ELF-1 (cell line): ENCODE measurements around the gene CLNK.
"Not testable (repeated sequence)": the region's sequence is repeated elsewhere in the genome, so short reads cannot be mapped to it uniquely, and the experiment has no call there.

Experiments used
- DNase-seq: peaks from one replicate; pipeline ENCODE4 v3.0.0-alpha.2; 2016; ENCODE audit warnings: low read depth, low spot score

Gene CLNK

DNA sequence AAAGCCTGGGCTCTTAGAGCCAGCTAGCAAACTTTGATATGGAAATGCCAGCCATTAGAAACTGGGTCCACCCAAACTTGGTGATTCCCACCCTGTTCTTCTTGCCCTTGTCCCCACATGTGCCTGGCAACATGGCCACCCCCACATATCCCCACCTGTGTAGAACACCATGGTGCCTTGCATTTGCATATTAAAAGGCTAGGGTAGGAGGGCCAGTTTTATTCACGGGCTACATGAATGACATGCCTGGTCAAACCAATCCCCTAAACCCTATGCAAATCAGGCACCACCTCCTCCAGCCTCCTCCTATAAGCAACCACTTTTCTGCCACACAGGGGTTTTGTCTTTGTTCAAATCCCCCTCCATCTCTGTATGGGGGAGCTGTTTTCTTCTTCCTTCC, 104.9 kb downstream of the CLNK start:
- peak; percentile 14 for DNase-seq

DNA sequence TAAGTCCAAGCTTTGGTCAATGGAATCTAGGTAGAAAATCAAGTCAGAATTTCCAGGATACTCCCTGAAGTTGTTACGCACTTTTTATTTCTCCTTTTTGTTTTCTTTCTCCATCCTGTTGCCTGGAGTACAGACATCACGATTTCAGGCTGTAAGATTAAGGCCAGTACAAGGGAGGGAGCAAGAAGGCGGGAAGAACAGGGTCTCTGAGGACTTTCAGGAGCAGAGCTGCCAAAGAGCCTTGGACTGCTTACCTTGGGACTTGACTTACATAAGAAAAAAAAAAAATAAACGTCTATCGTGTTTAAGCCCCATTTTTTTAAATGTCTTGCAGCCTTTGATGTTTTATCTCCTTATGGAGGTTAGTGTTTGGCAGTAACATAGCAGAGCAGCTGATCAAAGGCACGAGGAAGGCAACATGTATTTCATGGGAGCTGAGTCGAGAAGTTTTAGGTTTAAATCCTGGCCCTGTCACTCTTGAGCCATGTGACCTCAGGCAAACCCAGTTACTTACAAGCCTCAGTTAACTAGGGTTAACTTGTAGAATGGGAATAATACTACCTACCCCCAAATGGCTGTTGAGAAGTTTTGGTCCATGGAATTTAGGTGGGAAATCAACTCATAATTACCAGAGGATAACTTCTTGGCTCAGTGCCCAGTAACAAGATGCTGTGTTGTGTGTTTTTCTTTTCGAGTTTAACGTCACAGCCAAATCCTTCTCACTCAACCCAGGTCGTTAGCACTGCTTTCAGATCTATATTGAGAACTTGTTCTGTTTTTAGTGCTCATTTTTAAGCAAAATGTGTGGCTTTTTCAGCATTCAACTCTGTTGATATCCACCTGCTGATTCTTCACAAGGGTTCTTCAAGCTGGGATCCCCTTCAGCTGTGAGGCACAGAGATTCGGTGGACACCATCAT, 106.8 kb downstream of the CLNK start:
- no peak for DNase-seq

DNA sequence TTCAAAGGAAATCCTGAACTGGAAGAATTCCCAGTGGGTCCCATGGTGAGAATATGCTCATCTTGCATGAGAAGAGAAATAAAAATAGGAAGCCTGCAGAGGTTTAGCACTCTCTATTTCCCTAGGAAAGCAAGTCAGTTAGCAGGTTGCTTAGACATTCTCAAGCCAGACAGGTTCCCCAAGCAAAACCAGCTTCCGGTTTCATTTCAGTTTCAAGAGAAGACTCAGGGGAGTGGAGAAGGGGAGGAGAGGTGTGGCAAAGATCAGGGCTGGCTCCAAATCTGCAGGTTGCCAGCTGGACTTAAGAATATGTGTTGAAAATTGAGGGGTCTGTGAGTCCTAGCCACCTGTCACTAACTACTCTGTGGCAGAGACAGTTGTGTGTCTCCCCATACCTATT, 107.5 kb downstream of the CLNK start:
- DNase-seq, result no peak

DNA sequence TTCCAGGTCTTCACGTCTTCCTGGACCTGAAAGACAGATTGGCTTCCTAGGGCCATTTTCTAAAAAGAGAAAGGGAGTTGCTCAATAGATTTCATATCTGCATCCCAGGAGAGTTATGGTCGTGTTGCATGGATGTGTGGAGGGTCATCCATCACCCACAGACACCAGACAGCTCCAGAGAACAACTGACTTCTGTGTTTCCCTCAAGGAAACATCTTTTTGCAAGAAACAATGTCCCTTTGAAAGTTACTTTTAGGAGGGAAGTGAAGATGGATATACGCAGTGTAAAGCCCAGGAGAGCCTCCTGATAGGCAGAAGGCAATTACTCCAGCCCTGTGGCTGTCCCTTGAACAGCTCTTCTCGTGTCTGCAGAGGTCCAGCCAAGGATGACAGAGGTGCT, 108.3 kb downstream of the CLNK start:
- no peak for DNase-seq

DNA sequence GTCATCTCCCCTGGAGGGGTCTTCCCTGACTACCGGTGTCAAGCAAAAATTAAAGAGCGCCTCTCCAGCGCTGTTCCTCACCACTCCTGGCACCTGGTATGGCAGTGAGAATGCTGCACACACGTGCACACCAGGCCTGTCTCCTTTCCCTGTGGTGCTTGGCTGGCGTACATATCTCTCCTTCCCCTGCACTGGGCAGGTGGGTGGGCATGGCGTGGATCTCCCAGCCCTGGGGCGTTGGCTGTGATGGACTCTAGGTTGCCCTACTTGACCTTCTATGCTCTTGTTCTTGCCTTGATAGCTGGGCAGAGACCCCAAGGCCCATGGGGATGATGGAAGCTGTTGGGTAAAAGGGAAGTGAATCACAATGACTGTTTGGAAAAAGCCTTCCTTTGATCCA, 109.2 kb downstream of the CLNK start:
- no peak for DNase-seq

DNA sequence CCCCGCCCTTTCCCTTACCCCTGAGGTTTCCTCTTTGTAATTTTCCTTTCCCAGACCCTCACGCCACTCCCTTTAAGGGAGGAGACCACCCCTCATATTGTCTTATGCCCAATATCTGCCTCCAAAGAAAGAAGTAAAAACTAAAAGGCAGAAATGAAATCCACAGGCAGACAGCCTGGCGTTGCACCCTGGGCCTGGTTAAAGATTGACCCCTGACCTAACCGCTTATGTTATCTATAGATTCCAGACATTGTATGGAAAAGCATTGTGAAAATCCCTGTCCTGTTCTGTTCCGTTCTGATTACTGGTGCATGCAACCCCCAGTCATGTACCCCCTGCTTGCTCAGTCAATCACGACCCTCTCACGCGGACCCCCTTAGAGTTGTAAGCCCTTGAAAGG, 110.0 kb downstream of the CLNK start:
- DNase-seq, result not testable (repeated sequence)

DNA sequence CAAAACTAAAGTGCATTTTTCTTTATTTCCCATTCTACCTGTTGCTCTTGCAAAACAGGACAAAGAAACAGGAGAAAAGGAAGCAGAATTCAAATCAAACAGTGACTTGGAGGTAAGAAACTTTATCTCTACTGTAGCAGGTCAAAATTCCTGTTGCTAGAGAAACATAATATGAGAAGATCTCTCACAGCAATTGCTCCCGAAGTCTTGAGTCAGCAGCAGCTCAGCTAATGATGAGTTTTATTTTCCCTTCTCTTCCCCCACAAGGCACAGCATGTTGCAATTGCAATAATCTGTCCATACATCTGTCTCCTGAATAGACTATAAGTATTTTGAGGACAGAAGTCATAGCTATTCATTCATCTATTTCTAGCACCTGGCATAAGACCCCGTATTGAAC, 112.7 kb downstream of the CLNK start:
- no peak for DNase-seq

DNA sequence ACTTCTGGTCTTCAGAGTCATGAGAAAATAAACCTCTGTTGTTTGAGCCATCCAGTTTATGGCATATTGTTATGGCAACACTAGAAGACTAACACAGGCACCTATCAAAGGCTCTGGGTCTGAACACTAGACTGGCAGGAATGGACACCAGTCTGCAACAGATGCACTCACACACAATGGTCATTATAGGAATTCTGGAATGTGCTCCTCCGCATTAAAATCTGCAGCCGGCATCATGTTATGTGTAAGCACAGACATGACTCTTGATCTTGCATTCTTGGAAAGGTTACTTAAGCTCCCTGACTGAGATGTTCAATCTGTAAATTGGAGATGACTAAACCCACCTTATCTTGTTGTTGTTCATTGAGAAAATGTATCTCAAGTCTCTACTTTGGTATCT, 115.1 kb downstream of the CLNK start:
- DNase-seq, result no peak

DNA sequence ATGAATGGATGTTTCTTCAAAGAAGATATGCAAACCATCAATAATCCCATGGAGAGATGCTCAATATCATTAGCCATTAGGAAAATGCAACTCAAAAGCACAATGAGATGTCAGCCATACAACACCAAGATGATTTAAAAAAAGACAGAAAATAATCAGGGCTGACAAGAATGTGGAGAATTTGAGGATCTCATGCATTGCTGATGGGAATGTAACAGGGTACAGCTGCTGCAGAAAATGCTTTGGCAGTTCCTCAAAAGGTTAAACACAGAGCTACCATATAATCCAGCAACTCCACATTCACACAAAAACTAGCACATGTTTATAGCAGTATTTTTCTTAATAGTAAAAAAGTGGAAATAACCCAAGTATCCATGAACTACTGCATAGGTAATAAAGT, 116.8 kb downstream of the CLNK start:
- no peak for DNase-seq

DNA sequence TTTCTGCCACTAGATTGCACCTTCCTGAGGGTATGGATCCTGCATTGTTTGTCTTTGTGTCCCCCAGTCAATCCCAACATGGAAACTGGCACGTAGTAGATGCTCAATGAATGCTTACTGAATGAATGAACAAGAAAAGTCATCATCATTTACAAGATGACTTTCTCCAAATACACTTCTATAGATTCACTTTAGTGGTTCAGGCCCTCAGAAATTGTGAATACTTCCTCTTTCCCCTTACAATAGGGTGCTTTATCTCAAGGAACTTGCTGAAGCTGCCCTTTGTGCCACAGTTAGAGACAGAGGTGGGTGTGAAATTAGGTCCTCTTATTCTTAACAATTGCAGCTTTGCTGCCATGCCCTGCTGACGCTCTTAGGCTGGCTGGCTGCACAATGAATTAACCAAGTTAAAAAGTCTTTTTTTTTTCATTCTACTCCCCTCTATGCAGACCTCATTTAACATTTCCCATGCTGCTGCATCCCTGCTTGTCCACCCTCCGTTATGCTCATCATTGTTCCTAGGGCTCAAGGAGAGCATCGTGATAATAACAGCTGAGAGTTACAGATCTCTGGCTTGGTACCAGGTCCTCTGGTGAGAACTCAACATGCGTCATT, 119.3 kb downstream of the CLNK start:
- no peak for DNase-seq

DNA sequence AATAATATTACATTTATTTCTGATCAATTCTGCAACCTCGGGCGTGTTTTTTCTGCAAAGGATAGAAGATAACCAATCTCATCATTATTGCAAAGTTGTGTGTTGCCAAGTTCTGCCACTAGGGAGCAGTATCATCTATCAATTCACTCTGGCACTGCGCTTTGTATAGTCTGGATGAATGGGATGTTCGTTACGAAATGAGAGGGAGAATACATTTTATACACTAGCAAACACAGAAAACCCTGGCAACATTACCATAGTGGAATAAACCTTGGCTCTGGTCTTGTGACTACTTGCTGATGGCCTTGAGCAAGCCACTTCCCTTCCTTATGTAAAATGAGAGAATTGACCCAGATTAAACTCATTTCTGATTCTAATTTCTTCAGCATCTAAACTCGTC, 129.9 kb downstream of the CLNK start:
- no peak for DNase-seq

DNA sequence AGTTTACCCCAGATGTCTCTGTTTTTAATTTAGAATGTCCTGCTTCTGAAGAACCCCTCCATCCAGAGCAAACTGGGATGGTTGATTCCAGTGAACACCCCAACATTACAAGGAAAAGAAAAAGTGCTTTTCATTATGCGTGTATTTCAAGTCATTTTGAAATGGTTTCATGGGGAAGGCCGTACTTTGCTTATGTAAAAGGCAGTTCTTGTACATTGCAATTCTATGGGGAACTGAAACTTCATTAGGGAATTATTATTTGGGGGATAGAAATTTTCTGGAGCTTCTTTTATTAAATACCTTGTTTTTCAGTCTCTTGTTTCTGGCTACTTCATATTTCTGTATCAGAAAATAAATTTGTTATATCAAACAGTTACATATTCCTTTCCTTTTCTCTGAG, 130.4 kb downstream of the CLNK start:
- DNase-seq, result no peak

DNA sequence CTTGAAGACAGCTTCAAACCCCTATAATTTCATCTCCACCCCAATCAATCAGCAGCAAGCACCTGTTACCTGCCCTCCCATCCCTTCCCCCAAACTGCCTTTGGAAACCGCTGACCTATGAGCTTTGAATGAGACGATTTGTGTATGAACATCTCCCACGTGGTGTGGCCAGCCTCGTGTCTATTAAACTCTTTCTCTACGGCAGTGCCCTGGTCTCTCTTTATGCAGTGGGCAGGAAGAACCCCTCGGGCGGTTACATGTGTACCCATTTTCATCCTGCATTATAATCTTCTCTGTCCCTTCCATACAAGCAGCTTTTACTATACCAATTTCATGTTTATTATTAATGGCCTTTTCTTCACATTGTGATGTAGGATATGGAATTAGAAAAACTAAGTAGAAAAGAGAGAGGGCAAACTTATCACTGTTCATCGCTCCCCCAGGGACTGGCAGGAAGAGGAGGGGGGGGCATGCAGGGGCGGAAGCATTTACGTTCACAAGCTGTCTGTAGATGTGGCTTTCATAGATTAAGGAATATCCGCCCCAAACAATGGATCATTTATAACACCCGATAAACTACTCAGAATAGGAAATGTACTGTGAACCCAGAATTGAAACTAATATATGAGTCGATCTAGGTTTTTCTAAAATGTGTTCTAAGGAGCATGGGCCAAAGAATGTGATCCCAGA, 131.8 kb downstream of the CLNK start:
- DNase-seq, result no peak

DNA sequence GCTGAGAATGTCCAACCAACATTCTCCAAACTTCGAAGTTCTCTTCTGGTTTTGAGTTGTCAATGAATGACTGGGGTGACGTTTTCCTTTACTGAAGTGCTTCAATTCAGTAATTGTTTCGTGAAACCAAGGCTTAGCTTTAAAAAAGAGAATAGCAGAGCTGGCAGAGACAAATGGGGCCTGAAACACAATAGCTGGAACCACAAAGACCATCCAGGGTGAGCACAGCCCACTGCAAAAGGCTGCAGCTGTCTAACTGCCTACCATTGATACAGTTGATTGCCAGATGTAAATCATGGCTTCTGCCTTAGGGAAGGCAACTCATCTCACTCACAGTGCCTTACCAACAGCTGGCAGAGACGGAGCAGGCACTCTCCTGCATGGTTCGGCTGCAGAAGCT, 148.7 kb downstream of the CLNK start:
- DNase-seq, result peak; percentile 23

DNA sequence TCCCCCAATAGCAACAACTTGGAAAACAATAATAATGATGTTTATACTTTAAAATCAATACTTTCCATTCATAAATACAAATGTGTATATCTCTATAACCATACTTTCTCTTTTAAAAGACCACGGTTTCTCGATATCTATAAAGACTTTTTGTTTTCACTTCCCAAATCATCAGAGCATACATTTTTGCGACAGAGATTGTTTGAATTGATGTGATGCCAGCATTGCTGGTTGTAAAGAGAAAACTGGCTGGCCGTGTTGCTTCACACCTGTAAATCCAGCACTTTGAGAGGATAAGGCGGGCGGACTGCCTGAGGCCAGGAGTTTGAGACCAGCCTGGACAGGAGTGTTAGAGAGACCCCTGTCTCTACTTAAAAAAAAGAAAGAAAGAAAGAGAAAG, 149.7 kb downstream of the CLNK start:
- DNase-seq, result no peak

DNA sequence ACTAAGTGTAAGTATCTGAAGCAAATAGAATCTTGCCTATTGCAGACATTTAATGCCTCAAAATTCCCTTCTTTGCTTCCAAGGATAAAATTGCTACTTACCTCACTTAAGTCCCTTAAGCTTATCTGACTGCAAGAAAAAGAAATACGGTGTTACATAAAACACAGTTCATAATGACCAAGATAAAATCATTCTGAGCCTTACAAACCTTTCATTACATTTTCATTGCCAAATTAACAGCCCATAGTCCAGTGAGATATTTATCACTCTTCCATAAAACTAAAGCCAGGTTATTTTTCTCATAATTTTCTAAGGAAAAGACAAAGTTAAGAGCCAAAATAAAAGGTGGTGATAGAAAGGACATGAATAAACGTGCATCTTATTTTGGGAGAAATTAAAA, 152.4 kb downstream of the CLNK start:
- DNase-seq, result no peak

DNA sequence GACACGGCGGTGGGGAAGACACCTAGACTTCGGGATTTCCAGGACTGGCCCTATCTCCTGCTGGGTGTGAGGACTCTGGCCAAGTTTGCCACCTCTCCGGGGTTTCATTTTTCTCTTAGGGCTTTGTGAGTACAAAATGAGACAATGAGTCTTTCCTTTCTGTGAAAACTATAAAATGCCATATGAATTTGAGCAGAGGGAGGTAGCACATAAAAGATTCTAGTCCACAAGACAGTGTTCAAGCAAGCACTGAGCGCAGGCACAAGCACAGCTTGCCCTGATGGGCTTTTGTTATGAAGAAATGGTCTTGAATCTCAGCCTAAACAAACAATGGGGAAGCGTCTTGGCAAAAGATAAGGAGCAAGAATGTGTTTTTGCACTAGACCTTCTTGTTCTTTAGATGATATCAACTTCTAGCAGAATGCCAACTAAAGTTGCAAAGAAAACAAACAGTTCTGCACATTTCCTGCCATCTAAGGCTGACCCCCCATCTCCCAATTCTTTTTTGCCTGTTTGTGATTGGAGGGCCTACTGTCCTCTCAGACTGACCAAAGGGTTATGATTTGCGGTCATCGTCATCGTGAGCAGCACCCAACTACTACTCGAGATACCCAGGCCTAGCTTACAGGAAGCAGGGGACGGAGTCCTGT, 154.3 kb downstream of the CLNK start:
- no peak for DNase-seq

DNA sequence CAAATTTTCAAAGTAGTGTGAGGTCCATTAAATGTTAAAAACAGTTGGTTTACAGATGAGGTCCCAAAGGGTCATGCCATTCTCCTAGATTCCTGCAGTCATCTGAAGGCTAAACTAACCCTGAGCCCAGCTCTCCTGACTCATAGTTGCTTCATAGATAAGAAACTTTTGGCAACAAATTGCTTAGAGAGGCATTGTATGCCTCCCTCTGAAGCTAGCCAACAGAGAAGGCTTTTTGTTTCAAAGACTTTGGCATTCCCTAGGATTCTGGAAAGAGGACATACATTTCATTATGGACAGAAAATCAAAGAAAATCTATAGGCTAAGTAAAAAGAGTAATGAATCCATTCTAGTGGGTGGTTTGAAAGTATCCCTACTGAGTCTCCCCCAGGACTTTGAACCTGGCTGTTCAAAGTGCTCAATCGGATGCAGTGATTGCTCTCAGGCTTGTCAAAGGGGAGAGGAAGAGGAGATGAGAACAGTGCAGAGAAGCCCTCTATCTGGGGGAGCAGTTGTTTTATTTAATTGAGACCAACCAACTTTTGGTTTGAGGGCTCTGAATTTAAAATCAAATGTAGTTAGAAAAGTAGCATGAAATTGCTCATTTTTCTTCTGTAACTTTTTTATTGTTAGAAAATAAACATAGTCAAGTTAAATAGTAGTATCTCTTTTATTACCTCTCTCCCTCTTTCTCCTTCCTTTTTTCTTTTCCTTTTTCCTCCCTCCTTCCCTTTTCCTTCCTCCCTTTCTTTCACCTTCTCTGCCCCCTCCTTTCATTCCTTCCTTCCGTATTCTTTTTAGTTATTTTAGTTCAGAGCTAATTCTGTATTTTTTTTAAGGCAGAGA, 155.1 kb downstream of the CLNK start:
- no peak for DNase-seq

DNA sequence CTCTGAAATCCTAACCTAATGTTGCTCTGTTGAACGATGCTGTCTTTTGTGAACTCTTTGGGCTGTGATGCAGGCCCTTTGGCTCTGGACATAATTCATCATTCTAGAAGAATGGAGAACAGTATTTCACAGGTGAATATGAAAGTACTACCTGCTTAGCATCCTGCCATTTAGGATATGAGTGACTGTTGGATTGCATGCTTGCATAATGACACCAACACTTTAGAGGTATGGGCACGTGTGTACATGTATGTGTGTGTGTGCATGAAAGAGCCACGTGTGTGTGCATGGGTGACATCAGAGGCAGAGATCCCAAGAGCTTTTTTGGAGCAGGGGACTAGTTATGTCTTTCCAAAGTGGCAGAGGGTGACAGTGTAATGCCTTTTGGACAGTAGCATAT, 157.1 kb downstream of the CLNK start:
- DNase-seq, result no peak

DNA sequence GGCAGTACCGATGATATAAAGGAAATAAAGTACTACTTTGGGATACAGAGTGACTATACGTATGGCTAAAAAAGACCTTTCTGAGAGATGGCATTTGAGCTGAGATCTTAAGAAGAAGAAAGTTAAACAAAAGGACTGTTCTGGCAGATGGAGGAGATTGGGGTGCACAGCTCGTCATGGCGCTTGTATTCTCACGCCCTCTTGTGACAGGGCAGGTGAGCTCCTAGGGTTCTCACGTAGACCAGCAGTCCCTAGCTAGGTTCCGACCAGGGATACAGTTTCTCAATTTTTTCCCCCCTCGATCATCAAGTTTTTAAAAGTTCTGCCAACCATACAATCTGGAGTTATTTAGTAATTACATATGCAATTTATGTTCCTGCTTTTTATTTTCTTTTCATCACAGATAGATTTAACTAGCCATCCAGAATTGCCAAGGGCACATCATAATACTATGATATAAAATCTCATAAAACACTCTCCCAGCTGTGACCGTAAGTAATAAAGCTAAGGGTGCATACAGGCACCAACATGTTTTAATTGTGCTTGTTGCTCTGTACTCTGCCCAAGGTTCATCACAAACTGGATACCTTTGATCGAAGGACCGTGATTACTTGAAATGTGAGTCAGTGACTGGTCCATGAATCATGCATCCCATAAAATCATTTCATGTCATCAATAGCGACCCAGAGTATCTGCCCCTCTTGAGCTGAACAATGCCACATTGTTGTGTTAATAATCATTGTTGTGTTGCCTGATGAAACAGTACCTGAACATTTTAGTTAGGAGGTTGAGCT, 157.9 kb downstream of the CLNK start:
- no peak for DNase-seq
